ENCODE measurements around the gene ZBTB42. TPM values are rescaled to one million over a fixed set of nuclear protein-coding genes. Genes with fewer than 3 reads are reported as not detected.
A peak's percentile ranks its signal among the peaks of the same experiment; 100 is the strongest.

Gene ZBTB42
- total RNA-seq, 1 donor from 2014 or later, result 7.0 TPM

DNA sequence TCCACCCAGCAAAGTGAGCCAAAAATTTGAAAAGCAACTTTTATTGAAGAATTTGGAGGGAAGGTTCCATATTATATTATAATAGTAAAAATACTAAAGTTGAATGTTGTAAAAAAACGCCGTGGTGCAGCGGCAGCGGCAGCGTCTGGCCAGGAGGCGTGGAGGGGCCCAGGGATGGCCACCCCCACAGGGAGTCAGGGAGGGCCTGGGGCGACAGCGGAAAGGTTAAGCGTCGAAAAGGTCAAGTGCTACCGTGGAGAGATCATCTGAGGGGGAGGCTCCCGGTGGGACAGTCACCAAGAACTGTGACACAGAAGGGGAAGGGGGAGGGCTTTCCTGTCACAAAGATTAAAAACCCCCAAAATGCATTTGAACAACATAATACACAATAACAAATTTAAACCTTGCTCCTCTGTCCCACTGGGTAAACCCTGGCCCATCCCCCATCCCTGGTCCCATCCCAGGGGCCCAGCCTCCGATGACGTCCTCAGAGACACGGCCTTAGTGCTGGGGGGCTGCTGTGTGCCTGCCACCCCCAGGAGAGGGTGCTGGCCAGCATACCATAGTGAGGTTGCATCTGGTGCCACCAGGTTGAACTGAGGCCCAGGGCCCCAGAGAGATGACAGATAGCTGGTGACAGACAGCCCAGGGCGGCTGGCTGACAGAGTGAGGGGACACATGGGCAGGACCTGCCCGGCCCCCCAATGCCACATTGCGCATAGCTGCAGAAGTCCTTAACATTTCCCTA is 31.4 kb upstream of the ZBTB42 start:
- no peak for DNase-seq

DNA sequence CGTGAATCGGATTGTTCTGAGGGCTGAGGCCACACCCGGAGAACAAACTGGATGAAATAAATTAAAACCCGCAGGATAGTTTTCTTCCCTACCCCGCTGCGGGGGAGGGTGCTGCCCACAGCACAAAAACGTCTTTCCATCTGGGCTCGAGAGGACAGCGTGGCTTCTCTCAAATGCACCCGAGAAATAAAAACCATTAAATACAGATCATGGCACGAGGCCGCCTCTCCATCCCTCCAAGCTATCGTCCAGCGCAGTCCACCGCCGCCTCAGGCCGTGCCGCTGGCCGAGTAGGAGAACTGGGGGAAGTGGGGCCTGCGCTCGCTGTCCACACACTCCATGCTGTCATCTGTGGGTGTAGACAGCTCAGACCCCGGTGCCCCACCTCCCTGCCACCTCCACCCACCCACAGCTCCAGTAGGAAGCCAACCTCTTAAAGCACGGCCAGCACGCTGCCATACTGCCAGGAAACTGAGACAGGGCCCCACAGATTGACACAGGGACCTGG is 30.8 kb upstream of the ZBTB42 start:
- no peak for DNase-seq

DNA sequence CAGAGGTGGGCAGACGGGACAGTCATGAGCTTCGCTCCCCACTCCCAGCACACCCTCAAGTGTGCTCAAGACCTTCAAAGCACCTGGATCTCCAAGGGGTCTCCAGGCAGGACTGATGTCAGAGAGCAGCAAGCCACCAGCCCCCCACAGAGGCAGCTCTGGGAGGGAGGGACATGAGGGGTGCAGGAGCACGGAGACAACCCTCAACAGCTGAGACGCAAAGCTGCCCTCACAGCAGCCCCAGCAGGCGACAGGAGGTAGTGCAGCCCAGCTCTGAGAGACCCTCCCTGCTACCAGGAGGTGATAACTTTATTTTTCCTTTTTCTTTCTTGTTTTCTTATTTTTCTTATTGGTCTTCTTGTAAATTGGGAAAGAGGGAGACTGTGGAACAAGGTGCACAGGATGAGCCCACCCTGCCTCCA is 30.0 kb upstream of the ZBTB42 start:
- DNase-seq, result peak; percentile 35

DNA sequence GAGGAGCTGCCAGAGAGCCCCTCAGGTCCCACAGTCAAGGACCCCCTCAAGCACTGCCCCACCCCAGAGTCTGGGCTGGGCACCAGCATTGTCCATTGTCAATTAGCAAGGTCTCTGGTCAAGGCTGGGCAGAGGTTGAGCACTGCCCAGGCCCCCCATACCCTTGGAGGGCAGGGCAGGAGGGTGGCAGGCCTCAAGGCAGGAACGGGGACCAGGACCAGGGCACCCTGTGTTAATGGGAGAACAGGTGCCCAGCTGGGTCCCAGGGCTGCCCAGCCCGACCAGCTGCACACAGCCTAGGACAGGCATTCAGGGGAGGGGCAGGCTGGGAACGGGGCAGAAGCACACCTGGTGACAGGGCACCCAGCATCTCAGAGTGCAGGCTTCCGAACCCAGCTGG is 29.5 kb upstream of the ZBTB42 start:
- no peak for DNase-seq

DNA sequence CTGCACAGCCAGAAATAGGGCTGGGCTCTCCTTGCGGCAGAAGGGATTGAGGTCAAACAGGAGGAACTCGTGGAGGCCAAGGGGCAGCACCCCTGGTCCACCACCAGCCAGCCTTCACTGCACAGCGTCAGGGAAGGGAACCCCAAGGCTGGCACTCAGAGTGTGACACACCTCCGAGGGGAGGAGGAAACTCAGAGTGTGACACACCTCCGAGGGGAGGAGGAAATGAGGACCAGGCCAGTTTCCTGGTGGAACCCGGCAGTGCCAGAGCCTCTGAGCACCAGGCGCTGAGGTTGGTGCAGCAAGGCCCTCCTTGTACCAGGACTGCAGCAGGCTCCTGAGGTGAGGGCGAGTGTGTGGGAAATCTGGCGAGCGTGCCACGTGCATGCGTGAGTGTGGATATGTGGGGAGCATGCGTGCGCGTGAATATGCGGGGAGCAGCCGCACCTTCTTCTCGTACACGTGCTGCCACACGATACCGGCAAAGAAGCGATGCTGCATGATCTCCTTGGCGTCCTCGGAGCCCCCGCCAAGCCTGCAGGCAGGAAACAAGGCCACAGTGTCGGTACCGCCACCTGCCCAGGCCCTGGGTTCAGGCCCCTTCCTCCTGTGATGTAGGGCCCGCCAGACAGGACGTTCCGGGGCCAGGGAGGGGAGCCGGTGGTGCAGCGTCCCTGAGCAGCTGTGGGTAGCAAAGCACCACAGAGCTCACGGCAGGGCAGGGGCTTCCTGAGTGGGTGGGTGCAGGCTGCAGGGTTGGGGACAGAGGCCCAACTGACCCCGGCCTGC is 28.8 kb upstream of the ZBTB42 start:
- DNase-seq, result no peak

DNA sequence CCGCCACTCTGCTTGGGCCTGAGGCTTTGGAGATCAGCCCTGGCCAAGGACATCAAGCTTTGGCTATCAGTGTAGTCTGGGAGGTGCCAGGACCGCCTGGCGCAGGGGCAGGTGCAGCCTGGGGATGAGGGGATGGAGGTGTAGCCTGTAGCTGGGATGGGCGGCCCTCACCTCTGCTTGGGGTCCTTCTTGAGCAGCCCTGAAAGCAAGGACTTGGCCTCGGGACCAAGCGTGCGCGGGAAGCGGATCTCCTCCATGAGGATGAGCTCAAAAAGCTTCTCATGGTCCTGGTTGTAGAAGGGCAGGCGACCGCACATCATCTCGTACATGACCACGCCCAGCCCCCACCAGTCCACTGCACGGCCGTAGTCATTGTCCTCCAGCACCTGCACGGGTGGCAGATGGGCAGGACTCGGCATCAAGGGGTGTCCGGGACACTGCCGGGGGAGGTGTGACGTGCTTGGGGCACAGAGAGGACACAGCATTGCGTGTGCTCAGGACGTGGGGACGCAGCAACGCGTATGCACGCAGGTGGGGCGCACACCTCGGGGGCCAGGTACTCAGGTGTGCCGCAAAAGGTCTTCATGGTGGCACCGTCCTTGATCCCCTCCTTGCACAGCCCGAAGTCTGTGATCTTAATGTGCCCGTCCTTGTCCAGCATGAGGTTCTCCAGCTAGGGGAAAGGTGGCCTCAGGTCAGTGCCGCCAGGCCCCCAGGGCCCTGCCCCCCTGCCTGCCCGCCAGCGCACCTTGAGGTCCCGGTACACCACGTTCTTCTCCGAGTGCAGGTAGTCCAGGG is 28.0 kb upstream of the ZBTB42 start:
- no peak for DNase-seq

DNA sequence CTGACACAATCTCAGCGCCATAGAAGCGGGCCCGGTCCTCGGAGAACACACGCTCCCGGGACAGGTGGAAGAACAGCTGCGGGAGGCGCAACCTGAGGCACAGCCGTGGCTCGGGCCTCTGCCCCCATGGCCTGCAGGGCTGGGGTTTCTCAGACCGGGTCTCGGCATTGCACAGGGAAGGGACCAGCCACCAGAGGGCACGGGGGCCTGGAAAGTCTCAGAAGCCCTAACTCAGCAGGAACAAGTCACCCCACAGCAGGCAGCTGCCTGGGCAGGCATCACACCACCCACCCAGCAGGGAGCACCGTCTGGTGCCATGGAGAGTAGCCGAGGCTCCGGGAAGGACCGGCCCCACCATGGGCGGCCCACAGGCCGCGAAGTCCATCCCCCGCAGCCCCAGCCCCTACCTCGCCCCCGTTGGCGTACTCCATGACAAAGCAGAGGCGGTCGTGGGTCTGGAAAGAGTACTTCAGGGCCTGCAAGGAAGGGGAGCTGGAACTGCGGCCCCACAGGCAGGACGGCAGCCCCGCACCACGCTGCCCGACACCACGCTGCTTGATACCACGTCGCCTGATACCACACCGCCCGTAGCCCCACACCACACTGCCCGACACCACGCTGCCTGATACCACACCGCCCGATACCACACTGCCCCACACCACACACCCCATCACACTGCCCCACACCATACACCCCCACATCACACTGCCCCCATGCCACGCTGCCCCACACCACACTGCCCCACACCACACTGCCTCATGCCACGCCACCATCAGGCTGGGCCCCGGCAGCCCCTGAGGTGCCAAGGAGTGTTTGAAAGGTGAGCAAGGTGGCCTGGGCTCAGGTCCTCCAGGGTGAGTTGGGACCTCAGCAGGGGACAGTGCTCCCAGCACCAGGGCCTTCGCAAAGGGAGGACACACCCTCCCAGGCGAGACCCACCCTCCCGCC is 27.1 kb upstream of the ZBTB42 start:
- DNase-seq, result no peak

DNA sequence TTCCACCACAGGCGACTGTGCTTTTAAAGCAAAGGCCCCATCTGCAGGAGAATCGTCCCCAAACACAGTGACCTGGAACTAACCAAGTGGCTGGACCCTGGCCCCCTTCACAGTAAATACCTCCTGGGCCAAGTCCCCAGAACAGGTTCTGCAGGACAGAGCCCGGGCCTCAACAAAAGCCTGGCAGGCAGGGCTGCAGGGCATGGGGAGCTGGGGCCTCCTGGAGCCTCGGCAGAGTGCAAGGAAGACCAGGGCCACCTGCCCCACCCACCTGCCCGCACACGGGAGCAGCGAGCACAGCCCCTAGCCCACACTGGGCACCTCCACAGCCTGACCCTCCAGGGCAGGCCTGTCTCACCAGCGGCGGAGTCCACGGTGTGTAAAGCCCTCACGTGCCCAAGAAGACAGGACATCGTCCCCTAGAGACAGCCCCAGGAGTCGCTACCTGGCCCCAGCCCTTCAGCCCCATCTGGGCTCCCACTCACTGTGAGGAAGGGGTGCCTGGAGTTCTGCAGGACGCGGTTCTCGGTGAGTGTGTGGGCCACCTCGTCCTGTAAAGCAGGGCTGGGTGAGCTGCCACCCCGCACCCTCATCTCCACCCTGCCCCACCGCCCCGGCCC is 26.3 kb upstream of the ZBTB42 start:
- no peak for DNase-seq

DNA sequence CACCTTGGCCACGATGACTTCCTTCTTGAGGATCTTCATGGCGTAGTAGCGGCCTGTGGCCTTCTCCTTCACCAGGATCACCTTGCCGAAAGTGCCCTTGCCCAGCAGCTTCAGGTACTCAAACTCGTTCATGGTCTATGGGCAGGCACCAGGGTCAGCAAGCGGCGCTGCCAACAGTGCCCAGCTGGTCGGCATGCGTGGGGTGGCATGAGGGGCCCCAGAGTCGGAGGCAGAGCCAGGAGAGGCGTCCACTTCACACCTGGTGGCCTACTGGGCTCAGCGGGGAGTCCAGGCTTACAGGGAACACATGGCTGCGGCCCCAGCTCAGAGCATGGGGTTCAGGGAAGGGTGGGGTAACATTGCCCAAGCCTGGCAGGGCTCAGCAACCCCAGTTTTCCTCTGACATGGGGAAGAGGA is 25.8 kb upstream of the ZBTB42 start:
- no peak for DNase-seq

DNA sequence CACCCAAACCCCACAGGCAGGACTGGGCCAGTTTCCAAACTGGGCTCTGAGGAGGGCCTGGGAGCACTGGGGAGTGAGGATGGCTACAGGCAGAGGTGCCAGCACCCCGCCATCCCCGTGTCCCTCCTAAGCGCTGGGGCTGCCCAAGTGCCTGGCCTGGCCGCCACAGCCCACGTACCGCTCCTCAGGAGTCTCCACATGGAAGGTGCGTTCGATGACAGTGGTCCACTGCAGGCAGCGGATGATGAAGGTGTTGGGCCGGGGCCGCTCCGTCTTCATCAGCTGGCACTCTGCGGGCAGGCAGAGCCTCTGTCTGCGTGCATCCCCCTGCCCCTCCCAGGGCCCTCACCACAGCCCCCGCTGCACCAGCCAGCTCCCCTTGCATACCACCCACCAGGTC is 24.4 kb upstream of the ZBTB42 start:
- no peak for DNase-seq

DNA sequence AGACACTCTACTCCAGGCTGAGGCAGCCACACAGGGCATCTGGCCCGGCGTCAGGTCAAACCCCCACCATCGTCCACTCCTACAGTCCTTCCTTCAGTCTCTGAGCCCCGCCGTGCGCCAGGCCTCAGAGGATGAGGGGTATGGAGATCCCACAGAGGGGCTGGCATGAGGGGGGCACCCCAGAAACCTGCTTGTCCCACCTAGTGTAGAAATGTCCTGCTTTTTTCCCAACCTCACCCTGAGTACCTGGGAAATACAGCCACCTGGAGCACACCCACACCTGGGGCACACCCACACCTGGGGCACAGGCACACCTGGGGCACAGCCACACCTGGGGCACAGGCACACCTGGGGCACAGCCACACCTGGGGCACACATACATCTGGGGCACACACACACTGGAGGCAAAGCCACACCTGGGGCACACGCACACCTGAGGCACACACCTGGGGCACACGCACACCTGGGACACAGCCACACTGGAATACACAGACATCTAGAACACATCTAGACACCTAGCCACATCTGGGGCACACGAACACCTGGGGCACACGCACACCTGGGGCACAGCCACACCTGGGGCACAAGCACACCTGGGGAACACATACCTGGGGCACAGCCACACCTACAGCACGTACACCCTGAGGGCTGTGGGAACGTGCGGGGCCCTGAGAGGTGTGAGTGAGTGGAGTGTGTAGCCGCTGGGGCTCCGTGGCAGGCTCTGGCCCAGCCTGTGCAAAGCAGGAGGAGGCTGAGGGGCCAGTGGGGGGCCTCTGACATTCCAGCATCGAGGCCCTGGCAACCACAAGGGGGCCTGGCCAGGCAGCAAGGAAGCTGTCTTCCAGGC is 23.7 kb upstream of the ZBTB42 start:
- DNase-seq, result no peak

DNA sequence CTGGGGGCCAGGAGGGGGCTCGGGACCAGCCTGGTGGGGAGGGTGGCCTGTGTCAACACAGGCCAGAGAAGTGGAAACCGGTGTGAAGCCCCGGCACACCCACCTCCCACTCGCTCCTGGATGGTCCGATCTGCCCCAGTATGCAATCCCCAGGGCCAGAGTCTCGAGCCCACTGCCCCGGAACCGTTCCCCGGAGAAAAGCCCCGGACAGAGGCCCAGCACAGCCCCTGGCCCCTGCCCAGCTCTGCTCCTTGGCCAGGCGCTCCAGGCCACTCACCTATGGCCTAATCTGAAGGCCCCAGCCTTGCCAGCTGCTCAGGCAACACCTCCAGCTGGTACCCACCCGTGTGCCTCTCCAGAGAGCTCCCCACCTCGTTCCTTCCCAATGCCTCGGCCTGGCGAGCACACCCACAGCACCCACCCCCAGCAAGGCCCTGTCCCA is 23.1 kb upstream of the ZBTB42 start:
- no peak for DNase-seq

DNA sequence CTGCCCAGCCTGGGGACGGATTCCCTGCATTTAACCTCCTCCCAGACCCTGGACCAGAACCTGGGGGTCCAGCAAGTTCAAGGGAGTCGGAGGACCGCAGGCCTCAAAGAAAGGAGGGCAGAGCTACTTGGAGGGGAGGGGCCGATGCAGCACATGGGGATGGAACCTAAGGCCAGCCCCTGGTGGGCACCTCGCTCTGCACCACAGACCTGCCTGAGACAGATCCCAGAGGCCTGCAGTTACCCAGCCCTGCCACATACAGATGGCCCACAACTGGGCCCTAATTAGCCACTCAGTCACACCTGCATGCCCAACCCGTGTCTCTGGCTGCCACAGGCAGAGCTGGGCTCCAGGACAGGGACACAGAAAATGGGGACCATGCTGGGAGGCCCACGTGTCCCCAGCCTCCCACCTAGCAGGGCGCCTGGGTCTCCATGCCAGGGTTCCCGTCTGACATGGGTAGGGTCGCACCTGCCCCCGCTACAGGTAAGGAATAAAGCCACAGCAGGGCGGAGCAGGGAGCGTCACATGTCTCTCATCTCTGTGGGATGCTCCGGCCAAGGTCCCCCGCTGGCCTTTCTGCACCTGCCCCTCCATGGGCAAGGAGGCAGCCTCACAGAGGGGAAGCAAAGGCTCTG is 22.1 kb upstream of the ZBTB42 start:
- no peak for DNase-seq

DNA sequence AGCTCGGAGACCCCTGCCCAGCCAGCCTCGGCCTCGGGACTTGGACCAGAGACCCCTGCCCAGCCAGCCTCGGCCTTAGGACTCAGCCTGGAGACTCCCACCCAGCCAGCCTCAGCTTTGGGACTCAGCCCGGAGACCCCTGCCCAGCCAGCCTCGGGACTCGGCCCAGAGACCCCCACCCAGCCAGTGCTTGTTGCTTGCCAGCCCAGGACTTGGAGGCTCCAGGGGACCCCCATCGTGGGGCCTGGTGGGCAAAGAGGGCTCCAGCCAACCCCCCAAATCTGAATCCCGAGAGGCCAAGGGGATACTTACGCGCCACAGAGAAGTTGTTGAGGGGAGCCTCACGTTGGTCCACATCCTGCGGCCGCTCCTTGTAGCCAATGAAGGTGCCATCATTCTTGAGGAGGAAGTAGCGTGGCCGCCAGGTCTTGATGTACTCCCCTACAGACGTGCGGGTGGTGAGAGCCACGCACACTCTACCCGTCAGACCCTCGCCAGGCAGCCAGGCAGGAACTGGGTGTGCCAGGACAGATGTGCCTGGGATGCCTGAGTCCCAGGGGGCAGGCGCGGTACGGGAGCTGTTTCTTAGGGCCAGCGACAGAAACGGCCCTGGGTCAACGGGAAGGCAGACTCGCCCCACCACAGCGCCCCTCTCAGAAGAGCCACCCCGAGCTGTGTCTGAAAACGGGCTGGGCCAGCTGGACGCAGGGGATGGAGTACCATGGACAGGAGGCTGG is 21.0 kb upstream of the ZBTB42 start:
- no peak for DNase-seq

DNA sequence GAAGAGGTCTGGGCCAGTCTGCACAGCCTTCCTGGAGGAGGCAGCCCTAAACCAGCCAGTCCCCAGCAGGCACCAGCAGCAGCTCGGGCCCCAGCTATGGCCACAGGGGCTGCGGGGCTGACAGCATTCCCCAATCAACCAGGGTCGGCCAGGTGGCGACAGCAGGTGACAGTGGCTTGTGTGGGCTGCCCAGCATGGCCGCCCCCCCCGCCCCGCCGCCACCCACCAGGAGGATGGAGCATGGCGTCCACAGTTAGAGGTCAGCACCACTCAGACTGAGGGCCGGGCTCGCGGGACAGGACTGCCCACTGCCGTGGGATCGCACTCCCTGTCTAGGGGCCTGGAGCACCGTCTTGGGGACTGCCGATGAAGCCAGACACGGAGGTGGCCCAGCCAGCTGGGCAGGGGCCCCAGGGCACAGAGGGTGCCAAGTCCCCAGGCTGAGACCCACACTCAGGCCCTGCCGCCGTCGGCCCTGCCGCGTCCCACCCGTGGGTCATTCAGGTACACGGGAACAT is 20.3 kb upstream of the ZBTB42 start:
- no peak for DNase-seq

DNA sequence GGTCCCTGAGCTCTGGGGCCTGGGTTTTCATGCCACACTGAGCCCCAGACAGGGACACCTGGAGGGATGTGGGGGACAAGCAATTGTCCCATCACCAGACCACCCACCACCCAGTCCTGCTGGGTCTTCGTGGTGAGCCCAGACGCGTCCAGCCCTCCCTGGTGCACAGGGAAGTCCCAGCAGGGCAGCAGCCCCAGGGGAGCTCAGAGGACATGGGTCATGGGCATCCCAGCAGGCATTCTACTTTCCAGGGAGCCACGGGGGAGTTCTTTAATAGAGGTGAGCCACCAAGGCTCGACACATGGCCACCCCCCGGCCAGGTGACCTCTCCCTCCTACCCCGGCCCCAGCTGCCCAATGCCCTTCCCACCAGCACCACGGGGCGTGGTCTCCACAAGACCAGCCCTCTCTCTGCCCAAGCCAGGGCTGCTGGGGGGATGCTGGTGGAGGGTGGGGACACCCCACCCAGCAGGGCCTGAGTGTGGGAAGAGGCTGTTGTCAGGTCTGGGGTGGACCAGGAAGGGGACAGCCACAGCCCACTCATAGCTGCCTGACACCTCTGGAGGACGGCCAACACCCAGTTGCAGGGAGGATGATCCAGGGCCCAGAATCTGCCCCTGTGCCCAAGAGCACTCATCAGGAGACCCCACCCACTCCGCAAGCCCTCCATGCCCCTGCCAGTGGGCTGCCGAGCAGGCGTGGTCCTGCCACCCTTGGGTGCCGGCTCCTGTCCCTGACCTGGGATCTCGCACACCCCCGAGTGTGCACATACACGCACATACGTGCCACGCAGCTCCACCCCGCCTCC is 19.4 kb upstream of the ZBTB42 start:
- DNase-seq, result no peak

DNA sequence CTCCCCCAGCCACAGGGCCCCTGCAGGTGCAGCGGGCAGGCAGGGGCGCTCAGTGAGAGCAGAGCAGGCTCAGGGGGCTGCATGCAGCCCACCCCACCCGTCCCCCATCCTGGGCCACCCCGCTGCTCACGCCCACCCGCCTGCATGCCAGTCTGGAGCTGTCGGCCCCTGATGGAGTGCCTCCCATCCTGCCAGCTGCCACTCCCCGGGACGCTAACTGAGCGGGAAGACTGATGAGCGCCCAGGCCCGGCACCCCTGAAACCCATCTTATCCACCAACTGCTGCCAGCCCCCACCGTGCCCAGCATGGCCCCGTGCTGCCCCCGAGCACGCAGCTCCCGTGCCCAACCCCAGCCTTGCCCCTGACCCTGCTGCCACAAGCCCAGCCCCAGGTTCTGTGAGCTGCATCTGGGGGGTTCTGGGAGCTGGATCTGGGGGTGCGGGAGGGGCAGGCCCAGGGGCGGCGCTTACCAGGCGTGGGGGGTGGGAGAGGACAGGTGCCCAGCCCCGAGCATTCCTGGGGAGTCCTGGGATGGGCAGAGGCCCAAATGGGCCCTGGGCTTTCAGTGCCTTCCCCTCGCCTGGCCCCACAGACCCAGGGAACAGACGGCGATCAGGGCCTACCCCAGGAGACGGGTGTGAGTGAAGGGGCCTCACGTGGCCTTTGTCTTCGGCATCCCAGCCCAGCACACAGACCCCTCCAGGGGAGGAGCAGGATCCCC is 18.7 kb upstream of the ZBTB42 start:
- no peak for DNase-seq

DNA sequence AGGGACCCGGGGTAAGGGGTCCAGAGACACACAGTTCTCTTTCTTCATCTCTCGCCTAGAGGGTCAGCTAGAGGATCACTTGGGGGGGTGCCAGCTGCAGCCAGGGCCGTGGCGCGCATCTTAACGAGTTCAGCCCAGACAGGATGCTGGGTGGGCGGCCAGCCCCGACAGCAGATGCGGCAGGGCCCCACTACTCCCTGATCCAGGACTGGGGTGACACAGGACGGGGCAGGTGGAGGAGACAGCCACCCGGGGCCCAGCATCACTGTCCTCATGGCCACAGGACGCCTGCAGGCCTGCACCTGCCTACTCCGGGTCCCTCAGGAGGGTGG is 18.1 kb upstream of the ZBTB42 start:
- no peak for DNase-seq

Measured in dermis blood vessel endothelial cell (primary cell).